ENCODE data around the gene CSNK2A2.
A peak's percentile ranks its signal among the peaks of the same experiment; 100 is the strongest.

CSNK2A2 gene

DNA sequence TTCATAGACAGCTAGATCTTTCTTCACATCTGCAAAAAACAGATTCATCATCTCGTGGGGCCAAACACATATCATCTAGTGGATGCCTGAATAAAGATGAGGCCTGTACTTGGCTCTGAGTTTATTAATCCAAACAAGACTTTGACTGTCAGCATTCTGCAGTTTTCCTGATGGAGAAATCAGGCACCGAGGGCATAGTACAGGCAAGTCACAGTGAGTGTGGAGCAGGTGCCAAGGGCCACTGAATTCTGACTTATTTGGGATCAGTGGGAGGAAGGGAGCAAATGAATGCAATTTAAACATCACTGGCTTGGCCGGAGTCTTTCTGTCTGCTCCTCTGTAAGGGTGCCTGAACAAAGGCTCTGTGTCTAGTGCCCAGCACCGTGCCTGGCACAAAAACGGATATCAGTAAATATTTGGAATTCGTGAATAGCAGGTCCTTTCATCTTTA lies 69.7 kb downstream of the CSNK2A2 start:
- Histone ChIP-seq H4K20me1 (ENCODE audit: insufficient read depth, low read length) (peaks cover 8% of the 10 kb centered on the region; the same call in 1 of the 2 replicates), H3K27me3 (replicated peaks; ENCODE audit: insufficient read depth, low read length) (no peaks in the 10 kb centered on the region), H3K9me3 (replicated peaks; ENCODE audit: insufficient read depth, low read length) (no peaks in the 10 kb centered on the region), H3K79me2 (ENCODE audit: low read length) (peaks cover 57% of the 10 kb centered on the region), H3K9ac (ENCODE audit: low read length) (peak overlapping the region; percentile 94), H3K9me2 (replicated peaks; ENCODE audit: insufficient read depth, low read length) (no peaks in the 10 kb centered on the region), H3K27ac (ENCODE audit: low read length) (peak overlapping the region; percentile 94; the same call in 1 of the 2 replicates), H3F3A (ENCODE audit: insufficient read depth, low read length) (peaks cover 18% of the 10 kb centered on the region), H2AFZ (ENCODE audit: low read length) (no peak overlapping the region), H3K36me3 (replicated peaks; ENCODE audit: insufficient read depth, low read length) (no peaks in the 10 kb centered on the region), H3K4me1 (ENCODE audit: low read length) (peaks cover 19% of the 10 kb centered on the region; the same call in 1 of the 2 replicates), H3K4me2 (ENCODE audit: low read depth, low read length) (peak overlapping the region; percentile 89), H3K4me3 (ENCODE audit: low read length) (peak overlapping the region; percentile 96)
- TF ChIP-seq, protein P1, sequence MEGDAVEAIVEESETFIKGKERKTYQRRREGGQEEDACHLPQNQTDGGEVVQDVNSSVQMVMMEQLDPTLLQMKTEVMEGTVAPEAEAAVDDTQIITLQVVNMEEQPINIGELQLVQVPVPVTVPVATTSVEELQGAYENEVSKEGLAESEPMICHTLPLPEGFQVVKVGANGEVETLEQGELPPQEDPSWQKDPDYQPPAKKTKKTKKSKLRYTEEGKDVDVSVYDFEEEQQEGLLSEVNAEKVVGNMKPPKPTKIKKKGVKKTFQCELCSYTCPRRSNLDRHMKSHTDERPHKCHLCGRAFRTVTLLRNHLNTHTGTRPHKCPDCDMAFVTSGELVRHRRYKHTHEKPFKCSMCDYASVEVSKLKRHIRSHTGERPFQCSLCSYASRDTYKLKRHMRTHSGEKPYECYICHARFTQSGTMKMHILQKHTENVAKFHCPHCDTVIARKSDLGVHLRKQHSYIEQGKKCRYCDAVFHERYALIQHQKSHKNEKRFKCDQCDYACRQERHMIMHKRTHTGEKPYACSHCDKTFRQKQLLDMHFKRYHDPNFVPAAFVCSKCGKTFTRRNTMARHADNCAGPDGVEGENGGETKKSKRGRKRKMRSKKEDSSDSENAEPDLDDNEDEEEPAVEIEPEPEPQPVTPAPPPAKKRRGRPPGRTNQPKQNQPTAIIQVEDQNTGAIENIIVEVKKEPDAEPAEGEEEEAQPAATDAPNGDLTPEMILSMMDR (IDR thresholded peaks at IDR 0.05; ENCODE audit: low read length): no peak
- TF ChIP-seq EZH2 (optimal IDR thresholded peaks at IDR 0.05; ENCODE audit: low read depth, low read length) (no peak), EZH2phosphoT487 (IDR thresholded peaks at IDR 0.05; ENCODE audit: low read length) (no peak)
- DNase-seq: peak; percentile 9

DNA sequence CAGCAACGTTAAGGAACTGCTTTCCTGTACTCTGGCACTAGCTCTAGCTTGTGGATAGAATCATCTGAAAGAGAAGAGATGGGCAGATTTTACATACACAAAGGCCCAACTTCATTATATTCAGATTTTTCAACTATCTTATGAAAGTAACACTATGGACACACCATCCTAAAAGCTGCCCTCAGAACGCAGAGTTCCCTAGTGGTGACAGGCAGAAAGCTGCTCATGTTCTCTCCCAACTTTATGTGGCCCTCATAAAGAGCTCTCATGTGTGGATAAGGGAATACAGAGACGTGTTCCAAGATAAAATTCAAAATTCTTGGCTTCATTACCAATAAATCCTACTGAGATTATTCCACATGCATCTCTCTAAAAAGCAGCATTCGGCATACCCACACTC lies 70.3 kb downstream of the CSNK2A2 start:
- Histone ChIP-seq H3K36me3 (replicated peaks; ENCODE audit: insufficient read depth, low read length) (no peaks in the 10 kb centered on the region), H3K4me2 (ENCODE audit: low read depth, low read length) (peak overlapping the region; percentile 89), H3K27me3 (replicated peaks; ENCODE audit: insufficient read depth, low read length) (no peaks in the 10 kb centered on the region), H2AFZ (ENCODE audit: low read length) (no peak overlapping the region), H3K9ac (ENCODE audit: low read length) (peak overlapping the region; percentile 94; the same call in 1 of the 2 replicates), H4K20me1 (ENCODE audit: insufficient read depth, low read length) (peaks cover 8% of the 10 kb centered on the region; the same call in 1 of the 2 replicates), H3K4me1 (ENCODE audit: low read length) (peaks cover 19% of the 10 kb centered on the region; the same call in 1 of the 2 replicates), H3K9me3 (replicated peaks; ENCODE audit: insufficient read depth, low read length) (no peaks in the 10 kb centered on the region), H3K9me2 (replicated peaks; ENCODE audit: insufficient read depth, low read length) (no peaks in the 10 kb centered on the region), H3K27ac (ENCODE audit: low read length) (peak overlapping the region; percentile 31; the same call in 1 of the 2 replicates), H3K4me3 (ENCODE audit: low read length) (peak overlapping the region; percentile 96), H3K79me2 (ENCODE audit: low read length) (peaks cover 59% of the 10 kb centered on the region), H3F3A (ENCODE audit: insufficient read depth, low read length) (peaks cover 19% of the 10 kb centered on the region)
- DNase-seq: no peak
- TF ChIP-seq EZH2phosphoT487 (IDR thresholded peaks at IDR 0.05; ENCODE audit: low read length): no peak
- TF ChIP-seq, protein P1 (IDR thresholded peaks at IDR 0.05; ENCODE audit: low read length): peak; percentile 16; the same call in 1 of the 2 replicates

DNA sequence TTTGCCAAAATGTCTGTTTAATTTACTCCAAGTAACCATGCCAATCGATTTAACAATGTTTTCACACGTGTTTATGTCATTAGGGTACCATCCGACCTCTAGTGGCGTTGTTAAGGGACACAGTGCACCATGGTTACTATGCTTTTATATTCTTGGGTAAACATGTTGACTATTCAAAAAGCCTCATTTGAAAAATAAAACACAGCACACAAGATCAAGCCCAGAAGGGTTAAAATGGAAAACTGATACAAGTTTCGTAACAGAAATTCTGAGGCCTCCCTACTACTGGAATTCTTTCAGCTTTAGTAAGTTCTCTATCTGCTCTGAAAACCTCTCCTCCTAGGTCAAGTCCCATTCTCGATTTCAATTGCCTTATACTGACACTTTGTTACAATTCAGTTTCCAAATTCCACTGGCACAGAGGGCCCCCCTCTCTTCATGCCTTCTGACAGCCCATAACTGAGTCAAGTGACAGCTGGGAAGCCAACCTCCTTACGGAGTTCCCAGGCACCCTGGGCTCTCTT lies 70.8 kb downstream of the CSNK2A2 start:
- peak overlapping the region; percentile 89 for H3K4me2 ChIP-seq (ENCODE audit: low read depth, low read length)
- peaks cover 20% of the 10 kb centered on the region for H3K4me1 ChIP-seq (ENCODE audit: low read length)
- H3K27ac ChIP-seq (ENCODE audit: low read length): peak overlapping the region; percentile 31; the same call in 1 of the 2 replicates
- peaks cover 8% of the 10 kb centered on the region; the same call in 1 of the 2 replicates for H4K20me1 ChIP-seq (ENCODE audit: insufficient read depth, low read length)
- H3F3A ChIP-seq (ENCODE audit: insufficient read depth, low read length): peaks cover 23% of the 10 kb centered on the region
- no peaks in the 10 kb centered on the region for H3K36me3 ChIP-seq (replicated peaks; ENCODE audit: insufficient read depth, low read length)
- no peak overlapping the region for H2AFZ ChIP-seq (ENCODE audit: low read length)
- peak; percentile 33 for DNase-seq
- H3K79me2 ChIP-seq (ENCODE audit: low read length): peaks cover 64% of the 10 kb centered on the region
- no peaks in the 10 kb centered on the region for H3K27me3 ChIP-seq (replicated peaks; ENCODE audit: insufficient read depth, low read length)
- peak overlapping the region; percentile 94; the same call in 1 of the 2 replicates for H3K9ac ChIP-seq (ENCODE audit: low read length)
- no peak for TF ChIP-seq EZH2 (optimal IDR thresholded peaks at IDR 0.05; ENCODE audit: low read depth, low read length)
- TF ChIP-seq, protein P1 (IDR thresholded peaks at IDR 0.05; ENCODE audit: low read length): peak; percentile 40
- H3K9me2 ChIP-seq (replicated peaks; ENCODE audit: insufficient read depth, low read length): no peaks in the 10 kb centered on the region
- peak overlapping the region; percentile 96; the same call in 1 of the 2 replicates for H3K4me3 ChIP-seq (ENCODE audit: low read length)
- H3K9me3 ChIP-seq (replicated peaks; ENCODE audit: insufficient read depth, low read length): no peaks in the 10 kb centered on the region

Data from MM.1S (cell line).